Ectodermal cell (in vitro differentiated cells): ENCODE data around the gene RNF167.
"Not testable (repeated sequence)": the region's sequence is repeated elsewhere in the genome, so short reads cannot be mapped to it uniquely, and the experiment has no call there.

Experiments
- H3K27ac ChIP-seq: 2 replicates; pipeline ENCODE4 v1.7.0; 2013; ENCODE audit warnings: mild to moderate bottlenecking, low read depth, low read length; ENCODE audit not compliant: insufficient read depth, poor library complexity, severe bottlenecking
- H3K27me3 ChIP-seq: 2 replicates; pipeline ENCODE4 v1.7.0; 2013; ENCODE audit warnings: mild to moderate bottlenecking, low read length; ENCODE audit not compliant: insufficient read depth, control insufficient read depth, poor library complexity, severe bottlenecking
- H3K36me3 ChIP-seq: one replicate; pipeline ENCODE4 v1.7.0; 2013; ENCODE audit warnings: low read length; ENCODE audit not compliant: control insufficient read depth, insufficient read depth
- H3K4me1 ChIP-seq: one replicate; pipeline ENCODE4 v1.7.0; 2013; ENCODE audit warnings: low read length; ENCODE audit not compliant: control insufficient read depth, insufficient read depth
- H3K4me3 ChIP-seq: 2 replicates; pipeline ENCODE4 v1.7.0; 2013; ENCODE audit warnings: low read depth, low read length, control low read depth; ENCODE audit not compliant: insufficient read depth
- H3K9me3 ChIP-seq: 2 replicates; pipeline ENCODE4 v1.7.0; 2013; ENCODE audit warnings: mild to moderate bottlenecking, low read length, moderate library complexity; ENCODE audit not compliant: control insufficient read depth
- WGBS, 2 experiments: methylation state at CpG; one replicate each; pipeline ENCODE4 v1.1.7; 2013; ENCODE audit warnings: missing lambda C conversion rate in 2 of 2; 5-methylcytosine and 5-hydroxymethylcytosine counted together

The RNF167 gene

GRCh38 chr17:4926577-4927335 is 13.3 kb upstream of the RNF167 start:
- H3K27ac ChIP-seq, H3K4me1 ChIP-seq, H3K4me3 ChIP-seq, H3K9me3 ChIP-seq, H3K36me3 ChIP-seq, H3K27me3 ChIP-seq: not testable (repeated sequence)
- 93 to 94% methylated on average over 24 of the region's 24 CpGs for WGBS, 2 experiments

GRCh38 chr17:4928881-4929280 is 11.2 kb upstream of the RNF167 start:
- WGBS, 2 experiments, result 93 to 95% methylated on average over 18 of the region's 18 CpGs

GRCh38 chr17:4931963-4932362 is 8.1 kb upstream of the RNF167 start, which contains the start of gene GP1BA:
TSS of gene GP1BA (plus strand) at chr17:4932277. CDS start at chr17:4932605, 328 bp downstream.
- Histone ChIP-seq H3K27me3 (no peaks in the 10 kb centered on the region), H3K36me3 (no peaks in the 10 kb centered on the region), H3K9me3 (no peaks in the 10 kb centered on the region), H3K27ac (no peak within 1 kb of the TSS), H3K4me1 (no peaks in the 10 kb centered on the region), H3K4me3 (no peak within 1 kb of the TSS)
- 93 to 96% methylated on average over 14 of the region's 14 CpGs for WGBS, 2 experiments

More at GRCh38 chr17:4928881-4929280, 11.2 kb upstream of the RNF167 start:
- Histone ChIP-seq H3K36me3 (no peaks in the 10 kb centered on the region), H3K27me3 (no peaks in the 10 kb centered on the region), H3K27ac (no peak overlapping the region), H3K4me1 (no peaks in the 10 kb centered on the region), H3K4me3 (no peak overlapping the region), H3K9me3 (no peaks in the 10 kb centered on the region)

- Histone ChIP-seq H3K27me3 (no peaks in the 10 kb centered on the region), H3K27ac (no peak overlapping the region), H3K4me3 (no peak overlapping the region), H3K4me1 (no peaks in the 10 kb centered on the region), H3K9me3 (no peaks in the 10 kb centered on the region), H3K36me3 (peaks cover 7% of the 10 kb centered on the region)
- 90% methylated on average over 12 of the region's 12 CpGs for WGBS, 2 experiments
Observed at GRCh38 chr17:4932756-4933155, 7.3 kb upstream of the RNF167 start.

DNA sequence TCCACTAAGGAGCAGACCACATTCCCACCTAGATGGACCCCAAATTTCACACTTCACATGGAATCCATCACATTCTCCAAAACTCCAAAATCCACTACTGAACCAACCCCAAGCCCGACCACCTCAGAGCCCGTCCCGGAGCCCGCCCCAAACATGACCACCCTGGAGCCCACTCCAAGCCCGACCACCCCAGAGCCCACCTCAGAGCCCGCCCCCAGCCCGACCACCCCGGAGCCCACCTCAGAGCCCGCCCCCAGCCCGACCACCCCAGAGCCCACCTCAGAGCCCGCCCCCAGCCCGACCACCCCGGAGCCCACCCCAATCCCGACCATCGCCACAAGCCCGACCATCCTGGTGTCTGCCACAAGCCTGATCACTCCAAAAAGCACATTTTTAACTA is 6.4 kb upstream of the RNF167 start:
- 90 to 92% methylated on average over 14 to 16 of the region's 16 CpGs for WGBS, 2 experiments
- peaks cover 5% of the 10 kb centered on the region for H3K4me1 ChIP-seq
- no peaks in the 10 kb centered on the region for H3K27me3 ChIP-seq
- no peak overlapping the region for H3K27ac ChIP-seq
- no peaks in the 10 kb centered on the region for H3K9me3 ChIP-seq
- peaks cover 9% of the 10 kb centered on the region for H3K36me3 ChIP-seq
- H3K4me3 ChIP-seq, result no peak overlapping the region

GRCh38 chr17:4934173-4934979 is 5.7 kb upstream of the RNF167 start:
- Histone ChIP-seq H3K27ac (no peak overlapping the region), H3K9me3 (no peaks in the 10 kb centered on the region), H3K4me1 (peaks cover 8% of the 10 kb centered on the region), H3K27me3 (no peaks in the 10 kb centered on the region), H3K36me3 (peaks cover 9% of the 10 kb centered on the region), H3K4me3 (no peak overlapping the region)
- 71 to 77% methylated on average over 14 of the region's 14 CpGs for WGBS, 2 experiments

DNA sequence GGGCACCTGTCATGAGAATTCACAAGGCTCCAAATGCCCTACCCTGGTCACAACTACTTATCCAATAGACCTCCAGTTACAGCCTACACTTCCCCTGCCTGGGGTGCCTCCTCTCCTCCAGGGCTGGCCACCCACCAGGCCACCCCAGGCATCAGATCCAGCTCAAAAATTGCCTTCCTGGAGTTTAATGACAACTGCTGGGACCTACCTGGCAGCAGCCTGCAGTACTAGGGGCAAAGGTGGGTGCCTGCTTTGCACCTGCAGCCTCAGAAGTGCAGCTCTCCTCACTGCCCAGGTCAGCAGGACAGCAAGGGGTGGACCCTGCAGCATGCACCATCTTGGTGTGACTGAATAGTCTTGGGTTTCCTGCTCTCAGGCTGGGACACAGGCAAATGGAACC is 4.4 kb upstream of the RNF167 start:
- Histone ChIP-seq H3K9me3 (no peaks in the 10 kb centered on the region), H3K4me1 (peaks cover 8% of the 10 kb centered on the region), H3K27me3 (no peaks in the 10 kb centered on the region), H3K36me3 (peaks cover 9% of the 10 kb centered on the region), H3K27ac (no peak overlapping the region), H3K4me3 (no peak overlapping the region)

GRCh38 chr17:4936436-4936835 is 3.6 kb upstream of the RNF167 start:
- H3K9me3 ChIP-seq, result no peaks in the 10 kb centered on the region
- H3K4me3 ChIP-seq, result no peak overlapping the region
- H3K27me3 ChIP-seq, result no peaks in the 10 kb centered on the region
- WGBS, 2 experiments, result 95 to 97% methylated on average over 3 of the region's 3 CpGs
- peaks cover 14% of the 10 kb centered on the region for H3K4me1 ChIP-seq
- peaks cover 9% of the 10 kb centered on the region for H3K36me3 ChIP-seq
- no peak overlapping the region for H3K27ac ChIP-seq

GRCh38 chr17:4937553-4937952 is 2.5 kb upstream of the RNF167 start:
- Histone ChIP-seq H3K27ac (no peak overlapping the region), H3K9me3 (no peaks in the 10 kb centered on the region), H3K4me3 (no peak overlapping the region), H3K36me3 (peaks cover 15% of the 10 kb centered on the region), H3K4me1 (peaks cover 15% of the 10 kb centered on the region), H3K27me3 (no peaks in the 10 kb centered on the region)
- 95 to 96% methylated on average over 16 of the region's 16 CpGs for WGBS, 2 experiments

GRCh38 chr17:4938069-4938491 is 2.0 kb upstream of the RNF167 start:
- H3K4me1 ChIP-seq, result peaks cover 15% of the 10 kb centered on the region
- H3K36me3 ChIP-seq, result peaks cover 20% of the 10 kb centered on the region
- WGBS, 2 experiments, result 94 to 97% methylated on average over 11 of the region's 11 CpGs
- H3K27ac ChIP-seq, result no peak overlapping the region
- no peaks in the 10 kb centered on the region for H3K9me3 ChIP-seq
- no peak overlapping the region for H3K4me3 ChIP-seq
- H3K27me3 ChIP-seq, result no peaks in the 10 kb centered on the region
